KBM-7 (cell line): ENCODE data around the gene CASKIN2.
"Not testable (repeated sequence)": the region's sequence is repeated elsewhere in the genome, so short reads cannot be mapped to it uniquely, and the experiment has no call there.

Source experiments
- DNase-seq: peaks from one replicate; pipeline ENCODE4 v3.0.0-alpha.2; 2015
- in situ Hi-C: fragments of 300-500 bp; cut with MboI; formaldehyde crosslinking; loops from 2 replicates; pipeline ENCODE4 v1.14.3; 2020; ENCODE audit warnings: low sequenced_read_pairs, low pct_unique_long_range_greater_than_20kb, mixed read lengths

The CASKIN2 gene

DNA sequence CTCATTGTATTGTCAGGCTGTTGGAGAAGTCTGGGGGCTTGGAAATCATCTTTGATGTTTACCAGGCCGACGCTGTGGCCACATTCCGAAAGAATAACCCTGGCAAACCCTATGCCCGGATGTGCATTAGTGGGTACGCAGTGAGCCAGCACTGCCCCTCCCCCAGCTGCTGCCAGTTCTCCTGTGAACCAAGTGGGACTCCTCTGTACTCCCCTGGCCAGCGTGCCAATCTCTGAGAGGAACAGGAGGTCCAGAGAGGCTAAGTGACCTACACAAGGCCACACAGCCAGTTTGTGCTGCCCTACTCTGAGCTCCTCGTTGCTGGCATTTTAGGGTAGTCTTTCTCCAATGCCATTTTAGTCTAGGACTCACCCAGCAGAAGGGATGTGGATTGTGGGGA lies 8.3 kb upstream of the CASKIN2 start:
- no peak for DNase-seq
- in situ Hi-C loops: no loop called here

- DNase-seq: no peak
- in situ Hi-C loops: no loop called here
Measured at GRCh38 chr17:75521951-75522727, 6.8 kb upstream of the CASKIN2 start.

GRCh38 chr17:75521290-75521689 lies 6.0 kb upstream of the CASKIN2 start:
- in situ Hi-C loops: no loop called here
- DNase-seq: no peak

DNA sequence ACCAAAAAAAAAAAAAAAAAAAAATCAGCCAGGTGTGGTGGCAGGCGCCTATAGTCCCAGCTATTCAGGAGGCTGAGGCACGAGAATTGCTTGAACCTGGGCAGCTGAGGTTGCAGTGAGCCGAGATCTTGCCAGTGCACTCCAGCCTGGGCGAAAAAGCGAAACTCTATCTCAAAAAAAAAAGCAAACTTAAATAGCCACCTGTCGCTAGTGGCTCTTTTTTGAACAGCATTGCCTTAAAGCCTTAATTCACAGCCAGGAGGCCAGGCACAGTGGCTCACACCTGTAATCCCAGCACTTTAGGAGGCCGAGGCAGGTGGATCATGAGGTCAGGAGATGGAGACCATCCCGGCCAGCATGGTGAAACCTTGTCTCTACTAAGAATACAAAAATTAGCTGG lies 5.1 kb upstream of the CASKIN2 start:
- DNase-seq, in situ Hi-C loops: not testable (repeated sequence)

- DNase-seq: no peak
- in situ Hi-C loops: no loop called here
Measured at GRCh38 chr17:75518983-75519537, 3.7 kb upstream of the CASKIN2 start.

DNA sequence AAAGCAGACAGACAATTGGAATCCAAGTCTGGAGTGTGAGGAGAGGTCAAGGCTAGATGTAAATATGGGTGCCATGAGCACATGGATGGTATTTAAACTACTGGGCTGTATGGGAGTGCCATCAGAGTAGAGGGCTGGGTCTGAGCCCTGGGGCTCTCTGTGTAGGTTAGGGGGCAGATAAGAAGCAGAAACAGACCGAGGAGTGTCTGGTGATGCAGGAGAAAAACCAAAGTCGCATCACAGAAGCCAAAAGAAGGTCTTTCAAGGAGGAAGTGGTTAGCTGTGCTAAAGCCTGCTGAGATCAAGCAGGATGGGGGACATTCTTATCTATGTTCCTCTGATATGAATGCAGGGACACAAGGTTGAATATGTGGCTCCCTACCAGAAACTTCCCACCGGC lies 2.9 kb upstream of the CASKIN2 start:
- DNase-seq: peak; percentile 70
- in situ Hi-C loops: no loop called here

DNA sequence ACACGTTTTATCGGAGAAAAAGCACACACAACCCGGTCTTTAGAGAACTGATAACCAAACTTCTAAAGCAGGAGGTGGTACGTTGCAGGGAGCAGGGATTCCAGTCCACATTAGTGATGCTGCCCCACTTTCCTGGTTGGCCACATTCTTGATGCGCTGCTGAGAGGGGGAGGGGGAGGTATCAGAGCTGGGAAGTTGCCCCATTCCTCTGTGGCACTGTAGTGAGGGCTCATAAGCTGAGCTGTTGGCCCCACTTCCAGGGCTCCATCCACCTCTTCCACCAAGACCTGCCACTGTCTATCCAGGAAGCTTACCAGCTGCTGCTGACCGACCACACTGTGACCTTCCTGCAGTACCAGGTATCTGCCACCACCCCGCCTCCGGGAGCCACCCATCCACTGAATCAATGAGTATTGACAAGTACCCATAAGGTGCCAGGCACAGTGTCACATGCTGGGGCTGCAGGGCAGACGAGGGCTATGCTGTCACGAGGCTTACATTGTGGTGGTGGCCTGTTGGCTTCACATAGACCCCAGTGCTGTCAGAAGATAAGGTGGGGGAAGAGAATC lies 2.0 kb upstream of the CASKIN2 start:
- peak; percentile 32 for DNase-seq
- in situ Hi-C loops: no loop called here

DNA sequence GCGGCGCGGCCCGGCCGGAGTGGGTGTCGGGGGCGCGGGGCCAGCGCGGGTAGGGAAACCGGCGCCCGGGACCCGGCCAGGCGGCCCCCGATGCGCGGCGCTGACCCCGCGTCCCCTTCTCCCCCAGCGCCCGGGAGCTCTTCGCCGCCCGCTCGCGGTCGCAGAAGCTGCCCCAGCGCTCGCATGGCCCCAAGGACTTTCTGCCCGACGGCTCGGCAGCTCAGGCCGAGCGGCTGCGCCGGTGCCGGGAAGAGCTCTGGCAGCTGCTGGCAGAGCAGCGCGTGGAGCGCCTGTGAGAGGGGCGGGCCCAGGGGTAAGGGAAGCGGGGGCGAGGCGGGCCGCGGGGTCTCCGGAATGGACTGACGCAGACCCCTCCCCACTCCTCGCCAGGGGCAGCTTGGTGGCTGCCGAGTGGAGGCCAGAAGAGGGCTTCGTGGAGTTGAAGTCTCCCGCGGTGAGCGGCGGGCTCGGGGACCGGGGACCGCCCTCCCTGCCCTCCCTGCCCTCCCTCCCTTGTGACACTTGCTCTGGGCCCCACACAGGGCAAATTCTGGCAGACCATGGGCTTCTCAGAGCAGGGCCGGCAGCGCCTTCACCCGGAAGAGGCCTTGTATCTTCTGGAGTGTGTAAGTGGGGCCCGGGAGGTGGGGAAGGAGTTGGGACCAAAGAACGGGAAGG lies 1.4 kb upstream of the CASKIN2 start:
- peak; percentile 51 for DNase-seq
- in situ Hi-C loops: no loop called here

- DNase-seq: peak; percentile 91
- in situ Hi-C loops: no loop called here
Measured at GRCh38 chr17:75516255-75516618, 900 bp upstream of the CASKIN2 start, which contains the start of gene TSEN54. TSS of gene TSEN54 (plus strand) at chr17:75516528. CDS start at chr17:75516561, 33 bp downstream.

DNA sequence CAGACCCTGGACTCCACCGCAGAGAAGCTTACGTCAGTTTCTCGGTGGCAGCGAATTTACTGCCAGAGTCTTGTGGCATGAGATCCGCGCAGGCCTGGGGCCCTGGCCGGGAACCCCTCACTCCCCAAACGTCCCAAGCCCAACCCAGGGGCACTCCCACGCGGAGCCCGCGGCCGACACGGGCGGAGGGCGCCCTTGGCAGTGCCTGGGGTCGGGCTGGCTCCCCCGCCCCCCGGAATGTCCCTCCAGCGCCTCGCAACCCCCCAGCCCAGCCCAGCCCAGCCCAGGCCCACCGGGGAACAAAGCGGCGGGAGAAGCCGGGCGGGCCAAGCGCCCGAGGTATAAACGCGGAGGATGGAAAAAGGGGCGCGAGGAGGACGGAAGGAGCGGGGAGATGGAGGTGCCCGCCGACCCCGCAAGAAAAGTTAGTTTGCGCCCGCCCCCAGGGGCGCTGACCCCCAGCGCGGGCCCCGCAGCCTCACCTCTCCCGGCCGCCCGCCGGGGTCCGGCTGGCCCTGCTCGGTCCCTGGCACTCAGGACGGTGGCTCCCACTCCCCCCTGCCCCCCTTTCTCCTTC lies 330 bp downstream of the CASKIN2 start:
- no peak for DNase-seq

DNA sequence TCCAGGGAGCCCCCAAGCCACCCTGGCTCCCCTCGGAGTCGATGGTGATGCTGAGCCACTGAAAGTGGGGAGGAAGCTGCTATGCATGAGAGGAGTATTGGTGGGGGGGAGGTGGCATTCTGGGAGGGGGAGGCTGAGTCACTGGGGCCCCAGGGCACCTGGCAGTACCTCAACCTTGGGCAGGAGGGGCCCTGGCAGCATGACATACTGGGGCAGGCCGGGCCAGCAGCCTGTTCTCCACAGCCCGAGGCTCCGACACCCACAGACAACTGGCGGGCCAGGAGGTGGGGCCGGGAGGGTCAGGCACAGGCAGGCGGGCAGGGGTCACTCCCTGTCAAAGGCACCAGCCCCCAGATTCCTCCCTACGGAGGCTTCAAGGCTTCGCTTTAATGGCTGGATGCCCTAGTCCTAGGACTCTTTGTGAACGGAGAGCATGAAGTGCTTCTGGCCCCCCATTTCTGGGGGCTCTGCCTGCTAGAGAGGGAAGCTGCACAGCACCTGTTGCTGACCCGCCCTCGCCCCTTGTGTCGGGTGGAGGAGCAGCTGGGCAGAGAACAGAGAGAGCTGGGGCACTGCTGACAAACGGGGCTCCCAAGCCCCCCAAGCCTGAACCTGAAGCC lies 928 bp downstream of the CASKIN2 start:
- in situ Hi-C loops: no loop called here
- no peak for DNase-seq

More for the DNA sequence above, 330 bp downstream of the CASKIN2 start:
- in situ Hi-C loops: no loop called here

- in situ Hi-C loops: no loop called here
Measured at GRCh38 chr17:75513641-75514000, 1.7 kb downstream of the CASKIN2 start.

GRCh38 chr17:75512926-75513640 lies 2.3 kb downstream of the CASKIN2 start:
- in situ Hi-C loops: no loop called here
- DNase-seq: no peak

More at GRCh38 chr17:75513641-75514000, 1.7 kb downstream of the CASKIN2 start:
- DNase-seq: no peak

DNA sequence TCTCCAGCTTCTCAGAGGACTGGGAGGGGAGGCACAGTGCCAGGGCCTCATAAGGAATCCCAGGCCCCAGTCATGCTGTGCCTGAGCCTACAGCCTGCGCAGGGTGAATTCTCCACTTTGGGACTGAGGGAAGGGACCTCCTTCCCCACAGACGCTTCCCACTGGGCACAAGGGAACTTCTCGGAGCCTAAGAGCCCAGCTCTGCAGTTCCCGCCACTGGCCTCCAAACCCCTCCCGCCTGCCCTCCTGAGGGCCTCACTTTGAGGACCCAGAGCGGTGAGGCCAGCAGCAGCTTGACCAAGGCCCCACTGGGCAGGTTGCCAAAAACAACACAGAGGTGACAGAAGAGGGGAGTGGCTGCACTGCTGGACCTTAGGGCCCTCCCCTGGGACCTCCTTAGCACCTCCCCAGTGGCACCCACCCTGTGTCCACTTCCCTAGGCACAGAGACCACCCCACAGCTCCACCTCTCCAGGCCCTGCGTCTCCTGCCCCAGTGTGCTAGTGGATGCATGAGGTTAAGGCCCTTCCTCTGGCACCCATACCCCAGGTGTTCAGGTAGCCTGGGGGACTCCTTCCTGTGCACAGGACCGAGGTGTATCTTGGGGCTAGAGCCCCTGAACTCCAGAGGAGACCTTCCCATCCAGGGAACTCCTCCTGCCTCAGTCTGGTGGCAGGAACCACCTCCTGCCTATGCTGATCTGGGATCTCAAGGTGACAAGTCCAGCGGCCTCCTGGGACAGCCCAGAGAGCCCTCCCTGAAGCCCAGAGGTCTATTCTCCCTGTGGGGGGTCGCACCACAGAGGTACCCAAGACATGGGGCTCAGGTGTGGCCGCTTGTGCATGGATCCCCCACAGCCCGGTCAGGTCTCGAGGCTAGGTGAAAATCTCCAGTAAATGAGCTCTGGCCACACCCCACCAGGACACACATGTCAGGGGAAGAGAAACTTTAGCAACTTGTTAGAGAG lies 3.4 kb downstream of the CASKIN2 start:
- DNase-seq: no peak
- in situ Hi-C loops: no loop called here

GRCh38 chr17:75511270-75511609 lies 4.1 kb downstream of the CASKIN2 start:
- no peak for DNase-seq
- in situ Hi-C loops: no loop called here

GRCh38 chr17:75509528-75510258 lies 5.6 kb downstream of the CASKIN2 start:
- no peak for DNase-seq
- in situ Hi-C loops: no loop called here

DNA sequence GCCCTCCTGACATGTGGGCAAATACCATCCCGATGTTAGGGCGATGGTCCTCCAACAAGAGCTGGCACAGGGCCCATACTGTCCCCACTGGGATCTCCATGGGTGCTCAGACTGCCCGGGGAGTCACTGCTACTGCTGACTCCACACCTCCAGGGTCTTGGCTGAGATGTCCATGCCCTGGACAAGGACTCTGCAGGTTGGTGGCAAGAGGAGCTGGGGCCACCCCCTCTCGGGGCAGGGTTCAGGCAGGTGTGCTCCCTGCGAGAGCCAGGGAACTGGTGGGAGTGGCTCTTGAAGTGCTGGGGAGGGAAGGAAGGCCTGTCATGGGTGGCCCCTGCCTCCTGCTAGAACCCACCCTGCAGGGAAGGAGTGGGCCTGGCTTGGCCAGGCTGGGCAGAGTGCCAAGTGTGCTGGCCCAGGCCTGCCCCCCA lies 6.4 kb downstream of the CASKIN2 start:
- in situ Hi-C loops: no loop called here

More for the DNA sequence above, 6.4 kb downstream of the CASKIN2 start:
- DNase-seq: no peak
